B cell (primary cell): Measurements from ENCODE around the gene SLC32A1. TPM values are rescaled to one million over a fixed set of nuclear protein-coding genes. Genes with fewer than 3 reads are reported as not detected.

Experiments used
- ATAC-seq: fragments of 200-7000 bp; cut with Tn5 transposase; one replicate; pipeline ENCODE4 v1.10.0; 2021; ENCODE audit warnings: low read depth, mild to moderate bottlenecking, moderate number of reproducible peaks, moderate library complexity
- CTCF ChIA-PET: fragments of 350-600 bp; sonication (Branson Sonifier 250); formaldehyde crosslinking; loops from one replicate; lab custom pipeline; 2021; ENCODE audit warnings: antibody characterized with exemption, inconsistent platforms; lab: Charles Lee
- POLR2A ChIA-PET: fragments of 350-600 bp; sonication (Branson Sonifier 250); formaldehyde crosslinking; loops from one replicate; lab custom pipeline; 2021; ENCODE audit warnings: antibody characterized with exemption; lab: Charles Lee
- DNase-seq: peaks from one replicate; pipeline ENCODE4 v3.0.0; 2013
- H2AFZ ChIP-seq: 2 replicates; pipeline ENCODE4 v1.6.1; 2012; ENCODE audit warnings: mild to moderate bottlenecking, low read depth, low read length; ENCODE audit not compliant: insufficient read depth, poor library complexity, severe bottlenecking
- H3K27ac ChIP-seq, 2 donors: 1 replicate in 1 of 2; 2 replicates in 1 of 2; pipeline ENCODE4 v1.5.1; 2012 to 2013; ENCODE audit warnings: low read length in 2 of 2, mild to moderate bottlenecking in 2 of 2, moderate library complexity in 1 of 2
- H3K27me3 ChIP-seq, 4 experiments: fragments of 200-600 bp in 1 of 4; sonication (generic) in 1 of 4; replicated peaks in 1 of 4; 1 replicate in 2 of 4; 2 replicates in 2 of 4; pipeline versions ENCODE4 v1.6.1 to v1.7.0; 2013 to 2016; ENCODE audit warnings: low read length in 3 of 4, mild to moderate bottlenecking in 2 of 4, mixed read lengths in 1 of 4, moderate library complexity in 1 of 4; ENCODE audit not compliant: insufficient read depth in 4 of 4, control insufficient read depth in 3 of 4; ENCODE audit errors: control extremely low read depth in 1 of 4
- H3K36me3 ChIP-seq, 2 experiments: replicated peaks in 1 of 2; 1 replicate in 1 of 2; 2 replicates in 1 of 2; pipeline versions ENCODE4 v1.6.1 to v1.7.1; 2013; ENCODE audit warnings: low read length in 1 of 2; ENCODE audit not compliant: insufficient read depth in 2 of 2, control insufficient read depth in 1 of 2; ENCODE audit errors: control extremely low read depth in 1 of 2, extremely low read depth in 1 of 2
- H3K4me1 ChIP-seq, 2 donors: fragments of 200-600 bp in 1 of 2; sonication (generic) in 1 of 2; 1 replicate in 1 of 2; 2 replicates in 1 of 2; pipeline versions ENCODE4 v1.5.1 to v1.6.1; 2013 to 2017; ENCODE audit warnings: low read length in 2 of 2; ENCODE audit not compliant: control insufficient read depth in 2 of 2, insufficient read depth in 2 of 2
- H3K4me2 ChIP-seq: replicated peaks from 2 replicates; pipeline ENCODE3; 2012; ENCODE audit warnings: mild to moderate bottlenecking, low read depth, low read length; ENCODE audit not compliant: poor library complexity, severe bottlenecking
- H3K4me3 ChIP-seq, 5 experiments: fragments of 200-600 bp in 1 of 5; sonication (generic) in 1 of 5; 1 replicate in 3 of 5; 2 replicates in 2 of 5; pipeline versions ENCODE4 v1.5.1 to v1.7.0; 2011 to 2016; ENCODE audit warnings: low read length in 4 of 5, mild to moderate bottlenecking in 4 of 5, low read depth in 2 of 5, control low read depth in 1 of 5, moderate library complexity in 1 of 5; ENCODE audit not compliant: insufficient read depth in 1 of 5; ENCODE audit errors: control extremely low read depth in 1 of 5, extremely low read depth in 1 of 5
- H3K79me2 ChIP-seq: fragments of 200-600 bp; sonication (generic); one replicate; pipeline ENCODE4 v1.6.0; 2016; ENCODE audit warnings: low read length; ENCODE audit not compliant: control insufficient read depth, insufficient read depth
- H3K9ac ChIP-seq: fragments of 200-600 bp; sonication (generic); 2 replicates; pipeline ENCODE4 v1.6.1; 2017; ENCODE audit warnings: mild to moderate bottlenecking, low read length, moderate library complexity
- H3K9me3 ChIP-seq, 3 donors: one replicate each; pipeline versions ENCODE4 v1.6.1 to v1.7.1; 2013; ENCODE audit warnings: low read length in 2 of 3; ENCODE audit not compliant: control insufficient read depth in 2 of 3, insufficient read depth in 1 of 3; ENCODE audit errors: control extremely low read depth in 1 of 3
- H4K20me1 ChIP-seq: 2 replicates; pipeline ENCODE4 v1.6.0; 2012; ENCODE audit warnings: mild to moderate bottlenecking, low read length; ENCODE audit not compliant: insufficient read depth, control insufficient read depth, poor library complexity, severe bottlenecking
- H3K27ac Mint-ChIP-seq: one replicate; pipeline ENCODE4 v1.8.0; 2021; ENCODE audit warnings: mixed read lengths
- H3K27me3 Mint-ChIP-seq: one replicate; pipeline ENCODE4 v1.8.0; 2021; ENCODE audit warnings: mixed read lengths
- H3K4me1 Mint-ChIP-seq: one replicate; pipeline ENCODE4 v1.8.0; 2021; ENCODE audit warnings: mixed read lengths
- H3K4me3 Mint-ChIP-seq: one replicate; pipeline ENCODE4 v1.8.0; 2021; ENCODE audit warnings: mixed read lengths
- H3K9me3 Mint-ChIP-seq: one replicate; pipeline ENCODE4 v1.8.0; 2022; ENCODE audit warnings: mixed read lengths; ENCODE audit not compliant: insufficient read depth
- EZH2 ChIP-seq: IDR thresholded peaks from 2 replicates; pipeline ENCODE4 v1.6.1; 2012; ENCODE audit warnings: borderline replicate concordance, low read depth, mild to moderate bottlenecking, moderate library complexity, low read length; ENCODE audit not compliant: insufficient read depth, poor library complexity, severe bottlenecking
- WGBS: methylation state at CpG from one replicate; pipeline ENCODE4 v1.1.5; 2013; ENCODE audit warnings: missing lambda C conversion rate; ENCODE audit not compliant: insufficient coverage; 5-methylcytosine and 5-hydroxymethylcytosine counted together
- intact Hi-C: fragments of 100-400 bp; cut with micrococcal nuclease; formaldehyde crosslinking; loops from one replicate; pipeline ENCODE4 v1.10.0; 2022
- polyA plus RNA-seq: library from polyadenylated mRNA; depleted of rRNA; stranded (reverse); fragments of >200 nt; gene quantifications from 2 replicates; pipeline ENCODE4 v1.2.3, GENCODE V29; 2012
- total RNA-seq, 2 donors: library from RNA; stranded (reverse); fragments of 120-200 nt in 1 of 2; gene quantifications; 1 replicate in 1 of 2; 2 replicates in 1 of 2; pipeline versions ENCODE4 v1.2.3 to v1.2.4, GENCODE V29; 2013 to 2022
- TF ChIP-seq, protein P1 (sequence below): fragments of 200-600 bp; IDR thresholded peaks from one replicate; pipeline ENCODE4 v1.8.0; 2022; ENCODE audit warnings: antibody characterized with exemption, mild to moderate bottlenecking

Gene SLC32A1
- total and polyA plus RNA-seq, 2 donors (not counting 1 experiment from before 2014, with no cell fraction given) = not detected

DNA sequence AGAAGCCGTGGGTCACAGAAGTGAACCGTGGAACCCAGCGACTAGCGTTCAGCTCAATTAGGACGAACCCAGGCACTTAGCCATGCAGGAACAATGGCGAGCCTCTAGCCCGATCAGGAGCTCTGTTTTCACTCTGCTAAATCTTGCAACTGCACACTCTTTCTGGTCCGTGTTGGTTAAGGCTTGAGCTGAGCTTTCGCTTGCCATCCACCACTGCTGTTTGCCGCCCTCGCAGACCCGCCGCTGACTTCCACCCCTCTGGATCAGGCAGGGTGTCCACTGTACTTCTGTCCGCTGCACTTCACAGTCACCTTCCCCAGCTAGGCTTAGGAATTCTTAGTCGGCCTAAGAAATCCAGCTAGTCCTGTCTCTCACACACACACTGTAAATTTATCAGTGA, 25.7 kb upstream of the SLC32A1 start:
- no peak for ATAC-seq
- Mint-ChIP-seq H3K27me3 (peaks cover 28% of the 10 kb centered on the region), H3K4me3 (no peak overlapping the region), H3K27ac (no peak overlapping the region), H3K4me1 (no peaks in the 10 kb centered on the region), H3K9me3 (no peaks in the 10 kb centered on the region)
- Histone ChIP-seq H3K36me3 (no peaks in the 10 kb centered on the region), H3K9ac (no peak overlapping the region), H3K27ac (no peak overlapping the region), H4K20me1 (no peaks in the 10 kb centered on the region), H3K4me3 (no peak overlapping the region), H3K4me1 (no peaks in the 10 kb centered on the region), H3K79me2 (no peaks in the 10 kb centered on the region), H2AFZ (no peak overlapping the region), H3K4me2 (no peak overlapping the region), H3K9me3 (no peaks in the 10 kb centered on the region), H3K27me3 (peaks cover 0 to 7% (median 0%) of the 10 kb centered on the region in 4 experiments)
- ChIA-PET POLR2A (interaction anchor here (0.6 kb wide), 1 partner anchor 782 kb away, joined by 3 read pairs; no protein-coding TSS in a partner anchor), CTCF (no interaction called here)
- intact Hi-C loops = no loop called here
- WGBS = 78% methylated on average over 14 of the region's 15 CpGs
- DNase-seq = no peak
- TF ChIP-seq EZH2 = no peak
- TF ChIP-seq, protein P1, sequence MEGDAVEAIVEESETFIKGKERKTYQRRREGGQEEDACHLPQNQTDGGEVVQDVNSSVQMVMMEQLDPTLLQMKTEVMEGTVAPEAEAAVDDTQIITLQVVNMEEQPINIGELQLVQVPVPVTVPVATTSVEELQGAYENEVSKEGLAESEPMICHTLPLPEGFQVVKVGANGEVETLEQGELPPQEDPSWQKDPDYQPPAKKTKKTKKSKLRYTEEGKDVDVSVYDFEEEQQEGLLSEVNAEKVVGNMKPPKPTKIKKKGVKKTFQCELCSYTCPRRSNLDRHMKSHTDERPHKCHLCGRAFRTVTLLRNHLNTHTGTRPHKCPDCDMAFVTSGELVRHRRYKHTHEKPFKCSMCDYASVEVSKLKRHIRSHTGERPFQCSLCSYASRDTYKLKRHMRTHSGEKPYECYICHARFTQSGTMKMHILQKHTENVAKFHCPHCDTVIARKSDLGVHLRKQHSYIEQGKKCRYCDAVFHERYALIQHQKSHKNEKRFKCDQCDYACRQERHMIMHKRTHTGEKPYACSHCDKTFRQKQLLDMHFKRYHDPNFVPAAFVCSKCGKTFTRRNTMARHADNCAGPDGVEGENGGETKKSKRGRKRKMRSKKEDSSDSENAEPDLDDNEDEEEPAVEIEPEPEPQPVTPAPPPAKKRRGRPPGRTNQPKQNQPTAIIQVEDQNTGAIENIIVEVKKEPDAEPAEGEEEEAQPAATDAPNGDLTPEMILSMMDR = no peak

DNA sequence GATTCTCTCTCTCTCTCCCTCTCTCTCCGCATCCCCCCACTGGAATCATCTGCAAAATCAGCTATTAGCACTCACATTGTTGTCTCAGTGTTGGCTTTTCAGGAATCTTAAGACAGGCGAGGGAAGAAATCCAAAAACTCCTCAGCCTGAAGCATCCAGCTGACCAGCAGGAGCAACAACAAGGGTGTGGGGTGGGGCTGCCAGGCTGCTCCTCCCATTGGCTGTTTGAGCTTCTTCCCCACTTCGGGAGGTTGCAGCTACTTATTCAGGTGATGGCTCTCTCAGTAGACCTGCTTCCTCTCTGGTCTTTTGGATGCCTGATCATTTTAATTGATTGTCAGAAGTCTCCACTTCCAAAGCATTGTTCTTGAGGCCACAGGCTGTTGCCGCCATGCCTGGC, 24.1 kb upstream of the SLC32A1 start:
- no peak overlapping the region for H3K9ac ChIP-seq
- ATAC-seq (no peak), DNase-seq (no peak)
- no peak overlapping the region for H3K27ac ChIP-seq
- H3K9me3 Mint-ChIP-seq = no peaks in the 10 kb centered on the region
- H3K27me3 ChIP-seq = peaks cover 0 to 10% (median 3%) of the 10 kb centered on the region in 4 experiments
- H3K27me3 Mint-ChIP-seq = peaks cover 35% of the 10 kb centered on the region
- TF ChIP-seq, protein P1 = no peak
- no peak for TF ChIP-seq EZH2
- intact Hi-C loops = no loop called here
- no peak overlapping the region for H3K27ac Mint-ChIP-seq
- no peak overlapping the region for H3K4me2 ChIP-seq
- H3K4me3 Mint-ChIP-seq = no peak overlapping the region
- H4K20me1 ChIP-seq = no peaks in the 10 kb centered on the region
- ChIA-PET POLR2A (no interaction called here), CTCF (no interaction called here)
- H3K36me3 ChIP-seq = no peaks in the 10 kb centered on the region
- H3K79me2 ChIP-seq = no peaks in the 10 kb centered on the region
- H2AFZ ChIP-seq = no peak overlapping the region
- no peak overlapping the region for H3K4me3 ChIP-seq
- WGBS = 44% methylated on average over 4 of the region's 4 CpGs
- no peaks in the 10 kb centered on the region for H3K9me3 ChIP-seq
- no peaks in the 10 kb centered on the region for H3K4me1 ChIP-seq
- no peaks in the 10 kb centered on the region for H3K4me1 Mint-ChIP-seq
